ENCODE results near the gene CIC.

GRCh38 chr19:42228641-42229040 is 40.4 kb upstream of the CIC start:
- TF ChIP-seq POLR2AphosphoS2 (IDR thresholded peaks at IDR 0.05; ENCODE audit: low read depth, low read length): no peak
- no peak for TF ChIP-seq CTCF (IDR thresholded peaks at IDR 0.05 in 2 of 3, conservative IDR thresholded peaks at IDR 0.05 in 1 of 3; ENCODE audit: control insufficient read depth in 2 of 3, extremely low read depth in 1 of 3, insufficient read depth in 1 of 3, low read depth in 3 of 3, low read length in 3 of 3)
- TF ChIP-seq IRF3 (IDR thresholded peaks at IDR 0.05): no peak
- TF ChIP-seq ATF3 (IDR thresholded peaks at IDR 0.05; ENCODE audit: borderline replicate concordance, extremely low read depth, low read depth, low read length): no peak
- no peak for TF ChIP-seq PKNOX1 (IDR thresholded peaks at IDR 0.05)
- TF ChIP-seq JUND (IDR thresholded peaks at IDR 0.05; ENCODE audit: low read depth, low read length): no peak
- TF ChIP-seq SPI1 (IDR thresholded peaks at IDR 0.05; ENCODE audit: borderline replicate concordance, insufficient read depth, low read depth, low read length): no peak
- no peak for TF ChIP-seq ZSCAN29 (IDR thresholded peaks at IDR 0.05)

All from GM12878 (cell line).